Activated B cell treated with CpG ODN at 0.5 μM for 24 hours (primary cell): Measurements from ENCODE around the gene OCSTAMP. TPM values are rescaled to one million over a fixed set of nuclear protein-coding genes. Genes with fewer than 3 reads are reported as not detected.

Source experiments
- ATAC-seq: fragments of 200-7000 bp; cut with Tn5 transposase; one replicate; pipeline ENCODE4 v1.10.0; 2021; ENCODE audit warnings: low read depth, mild to moderate bottlenecking, moderate library complexity
- CTCF ChIA-PET: fragments of 350-600 bp; sonication (Branson Sonifier 250); formaldehyde crosslinking; loops from one replicate; lab custom pipeline; 2021; ENCODE audit warnings: antibody characterized with exemption; lab: Charles Lee
- POLR2A ChIA-PET: fragments of 350-600 bp; sonication (Branson Sonifier 250); formaldehyde crosslinking; loops from one replicate; lab custom pipeline; 2021; ENCODE audit warnings: antibody characterized with exemption; lab: Charles Lee
- DNase-seq: peaks from one replicate; pipeline ENCODE4 v3.0.0; 2022
- H3K27ac Mint-ChIP-seq: one replicate; pipeline ENCODE4 v1.8.0; 2020; ENCODE audit warnings: mixed read lengths
- H3K27me3 Mint-ChIP-seq: one replicate; pipeline ENCODE4 v1.8.0; 2021; ENCODE audit warnings: mixed read lengths
- H3K36me3 Mint-ChIP-seq: one replicate; pipeline ENCODE4 v1.8.0; 2021; ENCODE audit warnings: low read depth, mixed read lengths
- H3K4me1 Mint-ChIP-seq: one replicate; pipeline ENCODE4 v1.8.0; 2021; ENCODE audit warnings: mixed read lengths
- H3K4me3 Mint-ChIP-seq: one replicate; pipeline ENCODE4 v1.8.0; 2020; ENCODE audit warnings: mild to moderate bottlenecking, mixed read lengths
- H3K9me3 Mint-ChIP-seq: one replicate; pipeline ENCODE4 v1.8.0; 2020; ENCODE audit warnings: mixed read lengths
- CTCF ChIP-seq: fragments of 200-600 bp; IDR thresholded peaks from one replicate; pipeline ENCODE4 v1.8.0; 2022; ENCODE audit warnings: antibody characterized with exemption, mild to moderate bottlenecking
- intact Hi-C: fragments of 100-400 bp; cut with micrococcal nuclease; formaldehyde crosslinking; loops from one replicate; pipeline ENCODE4 v1.15.1; 2024
- total RNA-seq: library from RNA; stranded (reverse); gene quantifications from 2 replicates; pipeline ENCODE4 v1.2.3, GENCODE V29; 2022

Gene OCSTAMP
- total RNA-seq, 1 donor from 2014 or later = not detected

- Mint-ChIP-seq H3K36me3 (no peaks in the 10 kb centered on the region), H3K4me3 (no peak overlapping the region), H3K9me3 (no peaks in the 10 kb centered on the region), H3K4me1 (peaks cover 43% of the 10 kb centered on the region), H3K27me3 (no peaks in the 10 kb centered on the region), H3K27ac (no peak overlapping the region)
- TF ChIP-seq CTCF = no peak
- ATAC-seq (no peak), DNase-seq (no peak)
- CTCF ChIA-PET = no interaction called here
- intact Hi-C loops = no loop called here
- POLR2A ChIA-PET = no interaction called here
Observed at GRCh38 chr20:46553926-46554325, 3.5 kb upstream of the OCSTAMP start.

GRCh38 chr20:46552460-46553420, 2.3 kb upstream of the OCSTAMP start:
- Mint-ChIP-seq H3K36me3 (no peaks in the 10 kb centered on the region), H3K27ac (peak overlapping the region; percentile 19), H3K4me3 (peak overlapping the region; percentile 26), H3K27me3 (no peaks in the 10 kb centered on the region), H3K9me3 (no peaks in the 10 kb centered on the region), H3K4me1 (peaks cover 43% of the 10 kb centered on the region)
- ChIA-PET CTCF (no interaction called here), POLR2A (interaction anchor here (1.2 kb wide), 1 partner anchor 146 kb away, joined by 3 read pairs; the partner anchor contains the start of gene ELMO2)
- ATAC-seq (peak; percentile 90), DNase-seq (no peak)
- TF ChIP-seq CTCF = no peak
- intact Hi-C loops = no loop called here

GRCh38 chr20:46551522-46552381, 1.3 kb upstream of the OCSTAMP start:
- POLR2A ChIA-PET = interaction anchor here (1.2 kb wide), 1 partner anchor 145 kb away, joined by 3 read pairs; the partner anchor contains the start of gene ELMO2
- CTCF ChIA-PET = interaction anchor here (1.3 kb wide), 2 partner anchors 10 to 12 kb away, joined by 3 to 6 read pairs; no protein-coding TSS in a partner anchor

GRCh38 chr20:46549188-46549972, 1.1 kb downstream of the OCSTAMP start:
- H3K4me1 Mint-ChIP-seq = peaks cover 42% of the 10 kb centered on the region
- POLR2A ChIA-PET = no interaction called here

More at GRCh38 chr20:46551522-46552381, 1.3 kb upstream of the OCSTAMP start:
- Mint-ChIP-seq H3K9me3 (no peaks in the 10 kb centered on the region), H3K27me3 (no peaks in the 10 kb centered on the region), H3K27ac (no peak overlapping the region), H3K4me1 (peaks cover 43% of the 10 kb centered on the region), H3K4me3 (no peak overlapping the region), H3K36me3 (no peaks in the 10 kb centered on the region)
- ATAC-seq (no peak), DNase-seq (no peak)
- intact Hi-C loops = no loop called here
- no peak for TF ChIP-seq CTCF

More at GRCh38 chr20:46549188-46549972, 1.1 kb downstream of the OCSTAMP start:
- H3K9me3 Mint-ChIP-seq = no peaks in the 10 kb centered on the region
- ATAC-seq (no peak), DNase-seq (no peak)
- TF ChIP-seq CTCF = no peak
- intact Hi-C loops = no loop called here
- H3K4me3 Mint-ChIP-seq = no peak overlapping the region
- no peaks in the 10 kb centered on the region for H3K36me3 Mint-ChIP-seq
- no peaks in the 10 kb centered on the region for H3K27me3 Mint-ChIP-seq
- CTCF ChIA-PET = no interaction called here
- H3K27ac Mint-ChIP-seq = no peak overlapping the region
